ENCODE results near the gene LAMB4.

DNA sequence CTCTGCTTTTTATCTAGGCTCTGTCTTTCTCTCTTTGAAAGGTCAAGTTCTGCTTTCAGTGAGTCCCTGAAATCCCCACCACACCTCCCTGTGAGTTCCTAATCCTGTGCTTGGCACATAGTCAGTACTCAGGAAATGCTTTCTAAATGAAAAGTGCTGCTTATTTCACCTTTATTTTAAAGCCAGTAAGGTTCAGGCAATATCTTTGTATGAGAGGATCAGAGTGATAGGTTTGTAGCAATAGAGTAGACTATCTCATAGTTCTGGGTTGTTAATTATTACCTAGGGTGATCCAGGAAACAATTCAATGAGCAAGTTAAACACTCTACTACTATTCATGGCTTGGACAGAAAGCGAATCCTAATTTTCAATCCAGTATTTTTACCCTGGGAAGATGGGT, 119.8 kb downstream of the LAMB4 start:
- TF ChIP-seq, protein P1, sequence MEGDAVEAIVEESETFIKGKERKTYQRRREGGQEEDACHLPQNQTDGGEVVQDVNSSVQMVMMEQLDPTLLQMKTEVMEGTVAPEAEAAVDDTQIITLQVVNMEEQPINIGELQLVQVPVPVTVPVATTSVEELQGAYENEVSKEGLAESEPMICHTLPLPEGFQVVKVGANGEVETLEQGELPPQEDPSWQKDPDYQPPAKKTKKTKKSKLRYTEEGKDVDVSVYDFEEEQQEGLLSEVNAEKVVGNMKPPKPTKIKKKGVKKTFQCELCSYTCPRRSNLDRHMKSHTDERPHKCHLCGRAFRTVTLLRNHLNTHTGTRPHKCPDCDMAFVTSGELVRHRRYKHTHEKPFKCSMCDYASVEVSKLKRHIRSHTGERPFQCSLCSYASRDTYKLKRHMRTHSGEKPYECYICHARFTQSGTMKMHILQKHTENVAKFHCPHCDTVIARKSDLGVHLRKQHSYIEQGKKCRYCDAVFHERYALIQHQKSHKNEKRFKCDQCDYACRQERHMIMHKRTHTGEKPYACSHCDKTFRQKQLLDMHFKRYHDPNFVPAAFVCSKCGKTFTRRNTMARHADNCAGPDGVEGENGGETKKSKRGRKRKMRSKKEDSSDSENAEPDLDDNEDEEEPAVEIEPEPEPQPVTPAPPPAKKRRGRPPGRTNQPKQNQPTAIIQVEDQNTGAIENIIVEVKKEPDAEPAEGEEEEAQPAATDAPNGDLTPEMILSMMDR (conservative IDR thresholded peaks at IDR 0.05; ENCODE audit: low read length), result no peak
- TF ChIP-seq EZH2phosphoT487 (IDR thresholded peaks at IDR 0.05; ENCODE audit: borderline replicate concordance, low read depth, low read length), result no peak

Data from OCI-LY7 (cell line).